WERI-Rb-1 (cell line): ENCODE data around the gene ACAA2.
A peak's percentile ranks its signal among the peaks of the same experiment; 100 is the strongest.

ENCODE experiments used
- DNase-seq: peaks from one replicate; pipeline ENCODE4 v3.0.0-alpha.2; 2020
- H3K27ac ChIP-seq: fragments of 250-450 bp; sonication (Bioruptor Pico); 2 replicates; pipeline ENCODE4 v1.5.1; 2020; ENCODE audit warnings: mild to moderate bottlenecking, moderate library complexity
- H3K27me3 ChIP-seq: fragments of 250-450 bp; sonication (Bioruptor Pico); 2 replicates; pipeline ENCODE4 v1.5.1; 2021; ENCODE audit warnings: mild to moderate bottlenecking, low read depth, moderate library complexity; ENCODE audit not compliant: insufficient read depth, severe bottlenecking
- H3K36me3 ChIP-seq: fragments of 250-450 bp; sonication (Bioruptor Pico); 2 replicates; pipeline ENCODE4 v1.5.1; 2020; ENCODE audit warnings: mild to moderate bottlenecking, moderate library complexity
- H3K4me3 ChIP-seq: 2 replicates; pipeline ENCODE4 v1.5.1; 2011; ENCODE audit warnings: low read depth, mild to moderate bottlenecking, control low read depth, low read length
- H3K9me3 ChIP-seq: fragments of 250-450 bp; sonication (Bioruptor Pico); 2 replicates; pipeline ENCODE4 v1.5.1; 2021; ENCODE audit warnings: mild to moderate bottlenecking, moderate library complexity; ENCODE audit not compliant: severe bottlenecking
- TF ChIP-seq, protein P1 (sequence below): IDR thresholded peaks from 2 replicates; pipeline ENCODE4 v1.5.1; 2011; ENCODE audit warnings: low read depth, mild to moderate bottlenecking, control low read depth, inconsistent platforms, low read length

Gene ACAA2

DNA sequence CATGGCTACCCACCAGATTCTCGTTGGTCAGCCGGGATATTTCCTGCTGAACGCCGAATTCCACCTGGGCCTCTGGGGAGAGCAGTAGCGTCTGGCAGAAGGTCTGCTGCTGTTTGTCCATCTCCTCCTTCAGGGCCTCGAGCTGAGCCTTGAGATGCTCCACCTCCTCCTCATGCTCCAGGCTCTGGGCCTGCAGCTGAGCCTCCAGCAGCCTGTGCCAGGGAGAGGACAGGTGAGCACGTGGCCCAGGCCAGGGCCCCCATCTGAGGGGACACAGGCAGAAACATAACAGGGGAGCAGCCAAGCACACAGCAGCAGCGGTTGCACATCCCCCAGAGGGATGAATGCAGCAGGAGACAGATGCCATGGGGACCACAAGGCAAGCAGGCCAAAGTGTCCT lies 40.1 kb upstream of the ACAA2 start:
- TF ChIP-seq, protein P1, sequence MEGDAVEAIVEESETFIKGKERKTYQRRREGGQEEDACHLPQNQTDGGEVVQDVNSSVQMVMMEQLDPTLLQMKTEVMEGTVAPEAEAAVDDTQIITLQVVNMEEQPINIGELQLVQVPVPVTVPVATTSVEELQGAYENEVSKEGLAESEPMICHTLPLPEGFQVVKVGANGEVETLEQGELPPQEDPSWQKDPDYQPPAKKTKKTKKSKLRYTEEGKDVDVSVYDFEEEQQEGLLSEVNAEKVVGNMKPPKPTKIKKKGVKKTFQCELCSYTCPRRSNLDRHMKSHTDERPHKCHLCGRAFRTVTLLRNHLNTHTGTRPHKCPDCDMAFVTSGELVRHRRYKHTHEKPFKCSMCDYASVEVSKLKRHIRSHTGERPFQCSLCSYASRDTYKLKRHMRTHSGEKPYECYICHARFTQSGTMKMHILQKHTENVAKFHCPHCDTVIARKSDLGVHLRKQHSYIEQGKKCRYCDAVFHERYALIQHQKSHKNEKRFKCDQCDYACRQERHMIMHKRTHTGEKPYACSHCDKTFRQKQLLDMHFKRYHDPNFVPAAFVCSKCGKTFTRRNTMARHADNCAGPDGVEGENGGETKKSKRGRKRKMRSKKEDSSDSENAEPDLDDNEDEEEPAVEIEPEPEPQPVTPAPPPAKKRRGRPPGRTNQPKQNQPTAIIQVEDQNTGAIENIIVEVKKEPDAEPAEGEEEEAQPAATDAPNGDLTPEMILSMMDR = no peak
- DNase-seq = no peak
- Histone ChIP-seq H3K36me3 (no peaks in the 10 kb centered on the region), H3K27ac (no peak overlapping the region), H3K9me3 (no peaks in the 10 kb centered on the region), H3K27me3 (no peaks in the 10 kb centered on the region), H3K4me3 (no peak overlapping the region)

DNA sequence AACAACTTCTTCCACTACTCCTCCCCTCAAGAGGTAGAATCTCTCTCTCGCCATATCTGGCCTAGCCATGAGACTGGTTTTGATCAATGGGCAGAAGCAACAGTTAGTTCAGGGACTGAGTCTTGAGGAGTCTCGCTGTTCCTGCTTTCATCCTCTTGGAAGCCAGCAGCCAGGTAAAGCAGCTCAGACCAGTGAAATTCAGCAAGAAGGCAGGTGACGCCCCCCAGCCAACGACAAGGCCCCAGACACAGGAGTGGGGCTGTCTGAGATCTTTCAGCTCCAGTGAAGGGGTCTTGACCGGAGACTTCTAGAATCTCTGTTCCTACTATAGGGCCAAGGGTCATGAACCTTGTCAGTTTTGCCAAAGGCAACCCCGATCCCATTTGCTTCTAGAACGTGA lies 39.7 kb upstream of the ACAA2 start:
- Histone ChIP-seq H3K4me3 (no peak overlapping the region), H3K27ac (no peak overlapping the region), H3K9me3 (no peaks in the 10 kb centered on the region), H3K36me3 (no peaks in the 10 kb centered on the region), H3K27me3 (no peaks in the 10 kb centered on the region)
- DNase-seq = no peak
- TF ChIP-seq, protein P1 = no peak

DNA sequence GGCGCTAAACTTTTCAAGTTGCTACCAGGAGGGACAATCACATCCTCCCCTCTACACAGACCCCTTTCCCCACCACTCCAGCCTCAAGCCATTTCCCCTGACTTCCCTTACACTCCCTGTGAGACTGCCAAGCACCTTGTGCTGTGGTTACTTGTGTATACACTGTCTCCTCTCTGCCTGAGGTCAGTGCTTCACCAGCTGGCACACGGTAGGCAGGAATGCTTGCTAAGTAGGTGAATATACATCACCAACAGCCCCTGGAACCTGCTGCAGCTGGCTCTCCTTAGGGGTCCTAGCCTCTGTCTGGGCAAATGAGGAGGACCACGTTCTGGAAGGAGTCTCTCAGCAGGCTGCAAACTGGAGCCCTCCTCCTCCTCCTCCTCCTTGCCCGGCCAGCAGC lies 38.3 kb upstream of the ACAA2 start:
- no peak overlapping the region for H3K4me3 ChIP-seq
- TF ChIP-seq, protein P1 = no peak
- no peak for DNase-seq
- no peak overlapping the region for H3K27ac ChIP-seq
- no peaks in the 10 kb centered on the region for H3K36me3 ChIP-seq
- H3K27me3 ChIP-seq = no peaks in the 10 kb centered on the region
- H3K9me3 ChIP-seq = no peaks in the 10 kb centered on the region

DNA sequence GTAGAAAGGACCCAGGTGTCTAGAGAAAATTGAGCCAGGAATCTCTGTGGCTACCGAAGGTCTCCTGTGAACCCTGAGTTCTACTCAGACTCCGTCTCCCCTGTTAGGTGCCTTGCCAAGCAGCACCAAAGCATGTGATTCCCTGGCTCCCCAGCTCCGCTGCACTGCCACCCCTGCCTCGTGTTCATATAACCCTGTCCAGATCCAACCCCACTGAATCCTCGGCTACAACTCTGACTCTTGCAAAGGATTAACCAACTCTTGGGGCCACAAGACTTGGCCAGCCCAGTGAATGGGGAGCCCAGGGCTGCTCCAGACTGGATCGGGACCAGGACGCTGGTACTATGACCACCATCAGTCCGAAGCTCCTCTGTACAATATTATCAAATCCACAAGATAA lies 37.3 kb upstream of the ACAA2 start:
- no peak for DNase-seq
- no peaks in the 10 kb centered on the region for H3K9me3 ChIP-seq
- no peaks in the 10 kb centered on the region for H3K27me3 ChIP-seq
- no peak overlapping the region for H3K27ac ChIP-seq
- no peaks in the 10 kb centered on the region for H3K36me3 ChIP-seq
- TF ChIP-seq, protein P1 = no peak
- H3K4me3 ChIP-seq = no peak overlapping the region

DNA sequence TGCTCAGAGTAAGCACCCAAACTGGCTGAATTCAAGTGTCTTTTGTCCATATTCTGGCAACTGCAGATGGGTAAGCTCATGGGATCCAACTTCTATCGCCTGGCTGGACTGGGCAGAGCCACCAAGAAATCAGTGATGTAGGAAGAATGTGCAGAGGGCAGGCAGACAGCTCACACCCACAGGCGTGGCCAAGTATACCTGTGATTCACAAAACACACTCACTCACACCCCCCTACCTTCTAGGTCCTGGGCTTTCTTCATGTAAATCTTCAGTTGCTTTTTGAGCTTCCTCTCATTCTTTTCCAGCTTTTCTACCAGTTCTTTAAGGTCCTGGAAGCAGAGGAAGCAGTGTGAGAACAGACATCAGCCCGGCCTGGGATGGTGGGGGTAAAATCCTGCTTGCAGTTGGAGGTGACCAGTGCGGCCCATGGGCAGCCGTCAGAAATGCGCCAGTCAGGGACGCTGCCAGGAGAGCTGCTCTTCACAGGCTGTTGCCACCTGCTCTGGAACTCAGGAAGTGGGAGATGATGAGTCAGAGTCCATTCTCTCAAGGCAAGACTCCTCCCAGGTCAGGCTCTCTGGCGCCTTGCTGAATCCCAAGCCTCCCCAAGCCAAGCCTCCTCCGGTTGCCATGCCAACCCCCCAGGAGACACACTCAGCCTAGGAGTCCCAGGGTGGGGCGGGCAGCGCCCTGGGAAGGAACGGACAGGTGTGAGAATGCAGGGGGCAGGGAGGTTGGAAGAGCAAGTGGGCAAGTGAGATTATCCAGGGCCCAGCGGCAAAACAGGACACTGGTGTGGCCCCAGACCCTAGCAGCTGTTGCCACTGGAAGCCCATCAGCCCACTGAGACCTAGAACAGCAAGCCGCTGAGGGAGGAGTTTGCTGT lies 36.2 kb upstream of the ACAA2 start:
- Histone ChIP-seq H3K9me3 (no peaks in the 10 kb centered on the region), H3K4me3 (no peak overlapping the region), H3K27me3 (no peaks in the 10 kb centered on the region), H3K36me3 (no peaks in the 10 kb centered on the region), H3K27ac (peak overlapping the region; percentile 5; the same call in 1 of the 2 replicates)
- peak; percentile 47 for DNase-seq
- TF ChIP-seq, protein P1 = no peak
